AG10803 (cell line): Measurements from ENCODE around the gene ARHGEF28.
A peak's percentile ranks its signal among the peaks of the same experiment; 100 is the strongest.

Experiments used
- DNase-seq: peaks from one replicate; pipeline ENCODE4 v3.0.0; 2010; ENCODE audit warnings: low read depth
- H3K4me3 ChIP-seq: 2 replicates; pipeline ENCODE4 v1.5.1; 2011; ENCODE audit warnings: mild to moderate bottlenecking, low read length, control low read depth
- CTCF ChIP-seq: conservative IDR thresholded peaks from 2 replicates; pipeline ENCODE4 v1.5.1; 2011; ENCODE audit warnings: mild to moderate bottlenecking, low read length, control low read depth, inconsistent platforms

ARHGEF28 gene

GRCh38 chr5:73867345-73868335 lies 241.6 kb downstream of the ARHGEF28 start:
- peak; percentile 74 for DNase-seq
- H3K4me3 ChIP-seq: no peak overlapping the region
- TF ChIP-seq CTCF: no peak

- DNase-seq: no peak
- TF ChIP-seq CTCF: no peak
- H3K4me3 ChIP-seq: no peak overlapping the region
These were observed 257.6 kb downstream of the ARHGEF28 start for GRCh38 chr5:73883646-73884045.

GRCh38 chr5:73887688-73888087 lies 261.7 kb downstream of the ARHGEF28 start:
- no peak for DNase-seq
- no peak overlapping the region for H3K4me3 ChIP-seq
- no peak for TF ChIP-seq CTCF

- TF ChIP-seq CTCF: no peak
- no peak for DNase-seq
- H3K4me3 ChIP-seq: no peak overlapping the region
These were observed 264.6 kb downstream of the ARHGEF28 start for GRCh38 chr5:73890569-73890968.

GRCh38 chr5:73892218-73892617 lies 266.2 kb downstream of the ARHGEF28 start:
- H3K4me3 ChIP-seq: no peak overlapping the region
- no peak for DNase-seq
- TF ChIP-seq CTCF: no peak

- H3K4me3 ChIP-seq: no peak overlapping the region
- DNase-seq: peak; percentile 96
- TF ChIP-seq CTCF: no peak
These were observed 266.8 kb downstream of the ARHGEF28 start for GRCh38 chr5:73892806-73893205.

GRCh38 chr5:73893813-73894212 lies 267.8 kb downstream of the ARHGEF28 start:
- no peak for TF ChIP-seq CTCF
- DNase-seq: no peak
- H3K4me3 ChIP-seq: no peak overlapping the region
